ENCODE measurements around the gene EGFL8.

DNA sequence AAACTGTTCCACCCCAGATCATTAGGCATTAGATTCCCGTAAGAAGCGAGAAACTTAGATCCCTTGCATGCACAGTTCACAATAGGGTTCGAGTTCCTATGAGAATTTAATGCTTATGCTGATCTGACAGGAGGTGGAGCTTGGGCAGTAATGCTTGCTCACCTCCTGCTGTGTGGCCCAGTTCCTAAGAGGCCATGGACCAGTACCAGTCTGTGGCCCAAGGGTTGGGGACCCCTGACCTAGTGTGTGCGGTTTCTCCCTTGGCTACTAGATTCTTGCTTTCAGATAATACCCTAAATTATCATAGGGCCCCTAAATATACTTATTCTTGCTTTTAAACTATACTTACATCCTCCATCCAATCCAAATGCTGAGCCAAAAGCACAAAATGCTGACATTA is 30.0 kb downstream of the EGFL8 start:
- no peak for TF ChIP-seq CTCF (IDR thresholded peaks at IDR 0.05; ENCODE audit: low read depth, low read length)
- TF ChIP-seq POLR2A (IDR thresholded peaks at IDR 0.05; ENCODE audit: extremely low read depth, insufficient read length): no peak

Data from NB4 (cell line).